ENCODE data around the gene C4orf54. TPM values are rescaled to one million over a fixed set of nuclear protein-coding genes. Genes with fewer than 3 reads are reported as not detected.

C4orf54 gene
- total RNA-seq, 1 donor from 2014 or later: 0.05 TPM

DNA sequence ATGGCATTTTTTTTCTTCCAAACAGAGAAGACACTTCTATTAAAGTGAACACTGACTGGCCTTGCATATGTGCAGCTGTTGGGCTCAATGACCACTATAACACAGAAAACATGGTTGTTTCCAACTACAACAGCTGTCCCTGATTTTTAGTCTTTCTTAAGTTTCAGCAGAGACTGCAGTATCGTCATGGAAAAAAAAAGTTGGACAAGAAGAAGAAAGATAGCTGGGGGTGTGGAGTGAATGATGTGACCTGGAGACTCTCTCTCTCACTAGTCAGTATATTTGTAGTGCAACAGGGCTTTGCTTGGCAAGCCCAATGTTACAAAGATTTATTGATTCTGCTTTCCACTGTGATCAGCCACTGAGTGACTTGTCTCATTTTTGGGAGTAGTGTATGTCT, 29.5 kb upstream of the C4orf54 start:
- no peak for DNase-seq (ENCODE audit: extremely low spot score, unreplicated experiment)
- no peaks in the 10 kb centered on the region for H3K4me1 Mint-ChIP-seq (ENCODE audit: unreplicated experiment)
- no peaks in the 10 kb centered on the region for H3K36me3 Mint-ChIP-seq
- H3K4me3 Mint-ChIP-seq: no peak overlapping the region
- H3K27ac Mint-ChIP-seq: no peak overlapping the region
- no peak for TF ChIP-seq CTCF (conservative IDR thresholded peaks at IDR 0.05)
- no peaks in the 10 kb centered on the region for H3K27me3 Mint-ChIP-seq
- peaks cover 8% of the 10 kb centered on the region for H3K9me3 Mint-ChIP-seq

GRCh38 chr4:99685234-99685633, 27.6 kb upstream of the C4orf54 start:
- H3K27me3 Mint-ChIP-seq: peaks cover 3% of the 10 kb centered on the region
- H3K4me1 Mint-ChIP-seq (ENCODE audit: unreplicated experiment): no peaks in the 10 kb centered on the region
- no peak for DNase-seq (ENCODE audit: extremely low spot score, unreplicated experiment)
- H3K4me3 Mint-ChIP-seq: no peak overlapping the region
- TF ChIP-seq CTCF (conservative IDR thresholded peaks at IDR 0.05): no peak
- no peak overlapping the region for H3K27ac Mint-ChIP-seq
- H3K36me3 Mint-ChIP-seq: no peaks in the 10 kb centered on the region
- no peaks in the 10 kb centered on the region for H3K9me3 Mint-ChIP-seq

DNA sequence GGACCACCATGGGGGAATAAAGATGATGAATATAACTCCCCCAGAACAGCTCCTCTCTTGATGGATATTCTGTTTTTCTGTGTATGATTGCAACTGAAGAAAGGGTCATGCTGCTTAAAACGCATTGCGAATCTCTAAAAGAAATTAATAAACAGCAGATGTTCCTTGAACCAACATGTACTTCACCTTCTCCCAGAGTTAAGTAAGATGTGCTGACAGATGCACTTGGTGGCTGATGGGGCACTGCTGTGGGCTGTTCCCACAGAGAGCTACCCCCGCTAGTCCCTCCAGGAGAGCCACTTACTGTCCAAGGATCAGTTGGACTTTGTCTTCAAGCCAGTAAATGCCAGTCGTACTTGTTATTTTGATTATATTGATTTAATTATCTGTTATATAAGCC, 26.3 kb upstream of the C4orf54 start:
- Mint-ChIP-seq H3K27ac (no peak overlapping the region), H3K27me3 (peaks cover 6% of the 10 kb centered on the region), H3K36me3 (no peaks in the 10 kb centered on the region), H3K9me3 (no peaks in the 10 kb centered on the region), H3K4me3 (no peak overlapping the region), H3K4me1 (ENCODE audit: unreplicated experiment) (peaks cover 4% of the 10 kb centered on the region)
- no peak for TF ChIP-seq CTCF (conservative IDR thresholded peaks at IDR 0.05)
- DNase-seq (ENCODE audit: extremely low spot score, unreplicated experiment): no peak

GRCh38 chr4:99679976-99680375, 22.3 kb upstream of the C4orf54 start:
- DNase-seq (ENCODE audit: extremely low spot score, unreplicated experiment): no peak
- Mint-ChIP-seq H3K36me3 (no peaks in the 10 kb centered on the region), H3K4me3 (no peak overlapping the region), H3K27me3 (peaks cover 7% of the 10 kb centered on the region), H3K9me3 (no peaks in the 10 kb centered on the region), H3K27ac (no peak overlapping the region), H3K4me1 (ENCODE audit: unreplicated experiment) (peaks cover 4% of the 10 kb centered on the region)
- TF ChIP-seq CTCF (conservative IDR thresholded peaks at IDR 0.05): no peak

- no peak for DNase-seq (ENCODE audit: extremely low spot score, unreplicated experiment)
- H3K9me3 Mint-ChIP-seq: no peaks in the 10 kb centered on the region
- H3K4me1 Mint-ChIP-seq (ENCODE audit: unreplicated experiment): peaks cover 4% of the 10 kb centered on the region
- no peak for TF ChIP-seq CTCF (conservative IDR thresholded peaks at IDR 0.05)
- H3K27ac Mint-ChIP-seq: no peak overlapping the region
- H3K27me3 Mint-ChIP-seq: peaks cover 10% of the 10 kb centered on the region
- H3K4me3 Mint-ChIP-seq: no peak overlapping the region
- no peaks in the 10 kb centered on the region for H3K36me3 Mint-ChIP-seq
Observed at GRCh38 chr4:99679204-99679603, 21.6 kb upstream of the C4orf54 start.

DNA sequence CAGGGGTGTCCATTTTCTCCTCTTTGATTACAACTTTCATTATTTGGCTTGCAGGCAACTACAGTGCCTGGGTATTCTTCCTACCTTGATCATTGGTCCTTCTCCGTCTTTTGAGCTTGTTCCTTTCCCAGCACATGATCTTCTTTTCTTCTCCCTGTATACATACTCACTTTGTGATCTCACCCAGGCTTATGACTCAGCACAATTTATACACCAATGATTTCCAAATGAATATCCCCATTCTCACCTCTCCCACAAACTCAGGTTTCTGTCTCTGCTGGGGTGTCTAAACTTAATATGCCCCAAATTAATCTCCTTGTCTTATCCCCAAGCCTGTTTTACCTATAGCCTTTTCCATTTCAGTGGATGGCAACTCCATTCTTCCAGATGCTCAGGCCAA, 19.5 kb upstream of the C4orf54 start:
- H3K27ac Mint-ChIP-seq: no peak overlapping the region
- DNase-seq (ENCODE audit: extremely low spot score, unreplicated experiment): no peak
- no peak for TF ChIP-seq CTCF (conservative IDR thresholded peaks at IDR 0.05)
- peaks cover 10% of the 10 kb centered on the region for H3K27me3 Mint-ChIP-seq
- H3K36me3 Mint-ChIP-seq: no peaks in the 10 kb centered on the region
- peaks cover 4% of the 10 kb centered on the region for H3K4me1 Mint-ChIP-seq (ENCODE audit: unreplicated experiment)
- H3K9me3 Mint-ChIP-seq: peaks cover 11% of the 10 kb centered on the region
- no peak overlapping the region for H3K4me3 Mint-ChIP-seq
